OCI-LY1 (cell line): ENCODE results near the gene CMIP.

Experiments used
- CTCF ChIP-seq: fragments of 200-600 bp; sonication (generic), shearing (Covaris generic); IDR thresholded peaks from 2 replicates; pipeline ENCODE4 v1.5.1; 2017; ENCODE audit warnings: mild to moderate bottlenecking, antibody characterized with exemption, low read length, moderate library complexity, mixed read lengths
- EZH2 ChIP-seq: fragments of 200-600 bp; sonication (generic), shearing (Covaris generic); IDR thresholded peaks from 2 replicates; pipeline ENCODE4 v1.8.0; 2017; ENCODE audit warnings: borderline replicate concordance, mixed run types, mild to moderate bottlenecking, antibody characterized with exemption, low read length, moderate library complexity, mixed read lengths

- TF ChIP-seq CTCF (no peak), EZH2 (no peak)
Observed at GRCh38 chr16:81517629-81518438, 73.2 kb downstream of the CMIP start.
